Femur (tissue), 1 donor: Measurements from ENCODE around the gene KANK3.
A peak's percentile ranks its signal among the peaks of the same experiment; 100 is the strongest.
"Not testable (repeated sequence)": the region's sequence is repeated elsewhere in the genome, so short reads cannot be mapped to it uniquely, and the experiment has no call there.

Experiments
- DNase-seq: peaks from one replicate; pipeline ENCODE4 v3.0.0-alpha.2; 2017

Gene KANK3

GRCh38 chr19:8336660-8337059 lies 6.4 kb downstream of the KANK3 start:
- no peak for DNase-seq

- DNase-seq: no peak
Measured at GRCh38 chr19:8336072-8336569, 6.9 kb downstream of the KANK3 start.

GRCh38 chr19:8335343-8336071 lies 7.6 kb downstream of the KANK3 start:
- no peak for DNase-seq

GRCh38 chr19:8334458-8335342 lies 8.4 kb downstream of the KANK3 start:
- DNase-seq: peak; percentile 71

GRCh38 chr19:8333767-8334457 lies 9.2 kb downstream of the KANK3 start:
- DNase-seq: no peak

- DNase-seq: no peak
Measured at GRCh38 chr19:8332976-8333766, 9.9 kb downstream of the KANK3 start.

- DNase-seq: no peak
Measured at GRCh38 chr19:8331263-8331845, 11.7 kb downstream of the KANK3 start.

GRCh38 chr19:8329996-8330395 lies 13.1 kb downstream of the KANK3 start:
- DNase-seq: no peak

- no peak for DNase-seq
Measured at GRCh38 chr19:8325454-8325853, 17.6 kb downstream of the KANK3 start.

GRCh38 chr19:8324186-8325050 lies 18.6 kb downstream of the KANK3 start:
- DNase-seq: no peak

GRCh38 chr19:8323781-8324185 lies 19.3 kb downstream of the KANK3 start:
- DNase-seq: no peak

- no peak for DNase-seq
Measured at GRCh38 chr19:8322638-8322997, 20.4 kb downstream of the KANK3 start.

GRCh38 chr19:8321986-8322637 lies 20.9 kb downstream of the KANK3 start:
- DNase-seq: no peak

GRCh38 chr19:8321067-8321985 lies 21.7 kb downstream of the KANK3 start, which contains the start of the genes NDUFA7 and RPS28:
Gene NDUFA7 (minus strand): TSS chr19:8321375. CDS start chr19:8321358, 17 bp downstream.
Gene RPS28 (plus strand): TSS chr19:8321496. CDS start chr19:8321531, 35 bp downstream.
- peak; percentile 98 for DNase-seq

- DNase-seq: no peak
Measured at GRCh38 chr19:8320564-8321066, 22.4 kb downstream of the KANK3 start.

GRCh38 chr19:8319807-8320520 lies 23.1 kb downstream of the KANK3 start:
- DNase-seq: no peak

GRCh38 chr19:8318835-8319234 lies 24.2 kb downstream of the KANK3 start:
- DNase-seq: not testable (repeated sequence)
